Parathyroid adenoma (tissue), 2 donors: ENCODE results near the gene ZNF714.

ENCODE experiments used
- H2AFZ ChIP-seq: fragments of 300-600 bp; sonication (generic); one replicate; pipeline ENCODE4 v1.7.0; 2017; ENCODE audit warnings: antibody characterized with exemption, mild to moderate bottlenecking
- H3K27ac ChIP-seq: fragments of 300-600 bp; sonication (generic); one replicate; pipeline ENCODE4 v1.7.0; 2017
- H3K27me3 ChIP-seq: fragments of 300-600 bp; sonication (generic); one replicate; pipeline ENCODE4 v1.7.0; 2017; ENCODE audit warnings: low read length; ENCODE audit not compliant: control insufficient read depth, insufficient read depth
- H3K36me3 ChIP-seq: fragments of 300-600 bp; sonication (generic); one replicate; pipeline ENCODE4 v1.7.0; 2017; ENCODE audit warnings: low read length; ENCODE audit not compliant: control insufficient read depth, insufficient read depth
- H3K4me1 ChIP-seq: fragments of 300-600 bp; sonication (generic); one replicate; pipeline ENCODE4 v1.7.0; 2017; ENCODE audit warnings: control low read depth
- H3K4me2 ChIP-seq: fragments of 300-600 bp; sonication (generic); one replicate; pipeline ENCODE4 v1.7.0; 2017; ENCODE audit warnings: low read length
- H3K4me3 ChIP-seq: fragments of 300-600 bp; sonication (generic); one replicate; pipeline ENCODE4 v1.7.0; 2017; ENCODE audit warnings: low read depth, low read length
- H3K79me2 ChIP-seq: fragments of 300-600 bp; sonication (generic); one replicate; pipeline ENCODE4 v1.7.0; 2017; ENCODE audit warnings: control low read depth
- H3K9ac ChIP-seq: fragments of 300-600 bp; sonication (generic); one replicate; pipeline ENCODE4 v1.7.0; 2017; ENCODE audit warnings: mild to moderate bottlenecking
- H3K9me3 ChIP-seq: fragments of 300-600 bp; sonication (generic); one replicate; pipeline ENCODE4 v1.7.0; 2017; ENCODE audit warnings: low read length; ENCODE audit not compliant: control insufficient read depth
- TF ChIP-seq, protein P1 (sequence below): fragments of 300-600 bp; sonication (generic); IDR thresholded peaks from one replicate; pipeline ENCODE4 v1.7.0; 2017; ENCODE audit warnings: antibody characterized with exemption, mild to moderate bottlenecking
- donor health status: primary hyperparathyroidism.

The ZNF714 gene

DNA sequence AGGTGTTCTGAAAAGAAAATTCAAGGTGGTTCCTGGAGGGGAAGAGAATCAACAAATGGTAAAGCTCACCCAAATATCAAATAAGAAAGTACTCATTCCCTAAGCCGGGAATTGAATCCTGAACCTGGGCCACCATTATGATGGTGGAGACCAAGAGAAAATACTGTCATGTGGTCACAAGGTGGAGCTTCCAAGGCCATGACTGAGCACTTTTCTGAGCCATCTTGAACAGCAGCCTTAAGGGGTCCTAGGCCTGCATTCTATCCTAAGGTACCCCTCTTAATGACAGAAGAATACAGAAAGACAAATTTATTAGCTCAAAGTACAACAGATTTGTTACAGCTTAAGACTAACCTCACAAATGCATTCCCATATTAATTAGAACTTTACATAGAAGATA, 69.5 kb downstream of the ZNF714 start:
- Histone ChIP-seq H2AFZ (no peak overlapping the region), H3K9ac (no peak overlapping the region), H3K27me3 (no peaks in the 10 kb centered on the region), H3K4me1 (no peaks in the 10 kb centered on the region), H3K4me2 (no peak overlapping the region), H3K27ac (no peak overlapping the region), H3K4me3 (no peak overlapping the region), H3K9me3 (no peaks in the 10 kb centered on the region), H3K79me2 (peaks cover 7% of the 10 kb centered on the region), H3K36me3 (no peaks in the 10 kb centered on the region)
- TF ChIP-seq, protein P1, sequence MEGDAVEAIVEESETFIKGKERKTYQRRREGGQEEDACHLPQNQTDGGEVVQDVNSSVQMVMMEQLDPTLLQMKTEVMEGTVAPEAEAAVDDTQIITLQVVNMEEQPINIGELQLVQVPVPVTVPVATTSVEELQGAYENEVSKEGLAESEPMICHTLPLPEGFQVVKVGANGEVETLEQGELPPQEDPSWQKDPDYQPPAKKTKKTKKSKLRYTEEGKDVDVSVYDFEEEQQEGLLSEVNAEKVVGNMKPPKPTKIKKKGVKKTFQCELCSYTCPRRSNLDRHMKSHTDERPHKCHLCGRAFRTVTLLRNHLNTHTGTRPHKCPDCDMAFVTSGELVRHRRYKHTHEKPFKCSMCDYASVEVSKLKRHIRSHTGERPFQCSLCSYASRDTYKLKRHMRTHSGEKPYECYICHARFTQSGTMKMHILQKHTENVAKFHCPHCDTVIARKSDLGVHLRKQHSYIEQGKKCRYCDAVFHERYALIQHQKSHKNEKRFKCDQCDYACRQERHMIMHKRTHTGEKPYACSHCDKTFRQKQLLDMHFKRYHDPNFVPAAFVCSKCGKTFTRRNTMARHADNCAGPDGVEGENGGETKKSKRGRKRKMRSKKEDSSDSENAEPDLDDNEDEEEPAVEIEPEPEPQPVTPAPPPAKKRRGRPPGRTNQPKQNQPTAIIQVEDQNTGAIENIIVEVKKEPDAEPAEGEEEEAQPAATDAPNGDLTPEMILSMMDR: no peak

DNA sequence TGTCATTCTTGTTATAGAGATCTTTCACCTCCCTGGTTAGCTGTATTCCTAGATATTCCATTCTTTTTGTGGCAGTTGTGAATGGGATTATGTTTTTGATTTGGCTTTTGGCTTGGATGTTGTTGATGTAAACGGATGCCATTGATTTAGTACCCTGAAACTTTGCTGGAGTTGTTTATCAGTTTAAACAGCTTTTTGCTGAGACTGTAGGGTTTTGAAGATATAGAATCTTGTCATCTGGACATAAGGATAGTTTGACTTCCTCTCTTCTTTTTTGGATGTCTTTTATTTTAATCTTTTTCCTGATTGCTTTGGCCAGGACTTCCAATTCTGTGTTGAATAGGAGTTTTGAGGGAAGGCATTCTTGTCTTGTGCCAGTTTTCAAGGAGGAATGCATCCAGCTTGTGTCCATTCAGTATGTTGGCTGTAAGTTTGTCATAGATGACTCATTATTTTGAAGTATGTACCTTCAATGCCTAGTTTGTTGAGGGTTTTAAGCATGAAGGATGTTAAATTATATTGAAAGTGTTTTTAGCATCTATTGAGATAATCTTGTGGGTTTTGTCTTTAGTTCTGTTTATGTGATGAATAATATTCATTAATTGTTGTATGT, 76.6 kb downstream of the ZNF714 start:
- no peak overlapping the region for H3K27ac ChIP-seq
- no peaks in the 10 kb centered on the region for H3K27me3 ChIP-seq
- no peaks in the 10 kb centered on the region for H3K36me3 ChIP-seq
- no peaks in the 10 kb centered on the region for H3K9me3 ChIP-seq
- H2AFZ ChIP-seq: no peak overlapping the region
- H3K9ac ChIP-seq: no peak overlapping the region
- H3K4me2 ChIP-seq: no peak overlapping the region
- H3K4me1 ChIP-seq: no peaks in the 10 kb centered on the region
- TF ChIP-seq, protein P1: no peak
- H3K79me2 ChIP-seq: peaks cover 26% of the 10 kb centered on the region
- H3K4me3 ChIP-seq: no peak overlapping the region

DNA sequence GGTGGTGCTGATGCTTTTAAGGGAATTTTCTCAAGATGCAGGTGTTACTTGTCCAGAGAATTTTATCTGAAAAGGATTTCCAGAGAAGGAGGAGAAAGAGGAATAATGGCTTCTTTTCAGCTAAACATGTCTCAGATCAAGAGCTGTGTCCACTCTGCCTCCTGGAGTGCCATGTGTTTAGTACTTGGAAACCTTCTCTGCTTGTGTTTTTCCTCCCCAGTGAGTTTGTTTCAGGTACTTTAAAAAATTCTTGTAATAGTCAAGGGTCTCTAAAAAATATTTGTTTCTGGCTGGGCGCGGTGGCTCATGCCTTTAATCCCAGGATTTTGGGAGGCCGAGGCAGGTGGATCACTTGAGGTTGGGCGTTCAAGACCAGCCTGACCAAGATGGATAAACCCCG, 82.5 kb downstream of the ZNF714 start:
- Histone ChIP-seq H3K4me1 (no peaks in the 10 kb centered on the region), H3K9ac (no peak overlapping the region), H3K9me3 (no peaks in the 10 kb centered on the region), H3K27ac (no peak overlapping the region), H3K4me3 (no peak overlapping the region), H3K4me2 (no peak overlapping the region), H3K36me3 (no peaks in the 10 kb centered on the region), H2AFZ (no peak overlapping the region), H3K27me3 (no peaks in the 10 kb centered on the region), H3K79me2 (peaks cover 7% of the 10 kb centered on the region)
- TF ChIP-seq, protein P1: no peak

DNA sequence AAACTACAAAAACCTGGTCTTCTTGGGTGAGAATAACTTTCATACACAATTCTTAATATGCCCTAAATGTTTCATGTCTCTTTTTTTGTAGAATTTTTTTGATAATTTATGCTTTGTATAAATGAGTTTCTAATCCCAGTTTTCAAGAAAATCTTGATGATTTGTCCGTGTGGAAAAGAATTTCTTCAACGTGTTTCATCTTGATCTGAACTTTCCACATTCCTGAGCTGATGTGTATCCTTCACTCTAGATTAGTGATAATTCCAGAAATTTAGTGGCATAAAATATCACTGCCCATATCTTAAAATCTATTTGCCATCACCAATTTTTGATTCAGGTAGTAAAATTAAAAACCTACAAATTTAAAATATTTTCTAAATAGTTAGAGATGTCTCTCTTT, 84.4 kb downstream of the ZNF714 start:
- H3K4me3 ChIP-seq: no peak overlapping the region
- no peaks in the 10 kb centered on the region for H3K36me3 ChIP-seq
- no peaks in the 10 kb centered on the region for H3K27me3 ChIP-seq

More for the DNA sequence above, 84.4 kb downstream of the ZNF714 start:
- H3K9me3 ChIP-seq: no peaks in the 10 kb centered on the region
- no peak overlapping the region for H3K4me2 ChIP-seq
- peaks cover 5% of the 10 kb centered on the region for H3K79me2 ChIP-seq
- H3K4me1 ChIP-seq: no peaks in the 10 kb centered on the region
- no peak overlapping the region for H3K9ac ChIP-seq
- no peak overlapping the region for H2AFZ ChIP-seq
- TF ChIP-seq, protein P1: no peak
- H3K27ac ChIP-seq: no peak overlapping the region
